T-helper 1 cell (primary cell): ENCODE data around the gene MCM3.
A peak's percentile ranks its signal among the peaks of the same experiment; 100 is the strongest.

Experiments
- DNase-seq, 5 donors: peaks; one replicate each; pipeline ENCODE4 v3.0.0-alpha.2; 2012 to 2020
- total RNA-seq, 4 donors: gene quantifications; one replicate each; lab custom pipeline; 2026; lab: John Stamatoyannopoulos, UW

The MCM3 gene
- 19.0 to 60.0 (median 41.4) reads per million in 4 donors for total RNA-seq

DNA sequence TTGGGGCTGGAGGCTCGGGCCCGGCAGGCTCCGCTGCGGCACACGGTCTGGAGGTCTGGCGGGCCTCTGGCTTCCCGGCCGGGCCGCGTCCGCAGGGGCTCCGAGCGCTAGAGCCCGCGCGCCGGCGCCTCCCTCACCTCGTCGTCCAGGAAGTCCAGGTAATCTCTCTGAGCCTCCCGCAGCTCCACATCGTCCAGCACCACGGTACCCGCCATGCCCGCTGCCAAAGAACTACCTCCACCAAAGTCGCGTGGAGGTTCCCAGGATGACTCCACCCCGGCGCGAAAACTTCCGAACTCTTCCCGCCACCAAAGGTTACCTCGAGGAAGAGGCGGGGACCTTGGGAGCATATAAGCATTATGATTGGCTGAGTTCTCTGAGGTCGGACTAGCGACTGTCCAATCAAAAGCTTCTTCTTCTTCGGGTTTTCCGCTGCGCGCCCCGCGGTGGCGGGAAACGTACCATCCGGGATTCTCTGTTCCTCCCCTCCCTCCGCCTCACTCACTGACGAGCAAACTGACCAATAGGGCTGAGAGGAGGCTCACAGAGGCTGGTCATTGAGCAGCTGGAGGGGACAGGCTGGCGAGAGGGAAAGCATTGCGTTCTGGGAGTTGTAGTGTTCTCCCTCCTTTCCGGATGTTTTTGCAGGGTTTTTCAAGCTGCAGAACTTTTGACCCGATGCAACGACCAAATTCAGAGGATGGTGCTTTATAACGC is at the start of gene MCM3:
Gene MCM3, minus strand, starts transcription at position 283 of the 717 bp plus-strand sequence. Its CDS starts 68 bp downstream, at position 215.
- peak; percentile 89 to 100 (median 93) for DNase-seq

DNA sequence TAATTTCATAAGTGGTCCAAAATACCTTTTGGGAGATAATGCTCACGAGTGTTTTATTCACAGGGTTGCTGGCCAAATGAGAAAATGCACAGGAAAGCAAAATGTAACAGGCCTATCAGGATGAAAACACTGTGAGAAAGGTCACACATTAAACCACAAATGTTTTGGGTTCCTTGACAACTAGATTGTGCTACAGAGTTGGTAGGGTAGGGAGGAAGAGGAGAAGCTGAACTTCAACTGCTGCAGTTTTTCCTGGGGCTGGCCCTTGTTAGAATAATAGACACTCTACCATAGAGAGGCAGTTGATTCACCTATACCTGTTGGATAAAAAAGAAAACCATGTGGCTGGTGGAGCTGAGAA is 49.3 kb upstream of the MCM3 start:
- peak in 2 of 5 donors; percentile 3 to 41 for DNase-seq

DNA sequence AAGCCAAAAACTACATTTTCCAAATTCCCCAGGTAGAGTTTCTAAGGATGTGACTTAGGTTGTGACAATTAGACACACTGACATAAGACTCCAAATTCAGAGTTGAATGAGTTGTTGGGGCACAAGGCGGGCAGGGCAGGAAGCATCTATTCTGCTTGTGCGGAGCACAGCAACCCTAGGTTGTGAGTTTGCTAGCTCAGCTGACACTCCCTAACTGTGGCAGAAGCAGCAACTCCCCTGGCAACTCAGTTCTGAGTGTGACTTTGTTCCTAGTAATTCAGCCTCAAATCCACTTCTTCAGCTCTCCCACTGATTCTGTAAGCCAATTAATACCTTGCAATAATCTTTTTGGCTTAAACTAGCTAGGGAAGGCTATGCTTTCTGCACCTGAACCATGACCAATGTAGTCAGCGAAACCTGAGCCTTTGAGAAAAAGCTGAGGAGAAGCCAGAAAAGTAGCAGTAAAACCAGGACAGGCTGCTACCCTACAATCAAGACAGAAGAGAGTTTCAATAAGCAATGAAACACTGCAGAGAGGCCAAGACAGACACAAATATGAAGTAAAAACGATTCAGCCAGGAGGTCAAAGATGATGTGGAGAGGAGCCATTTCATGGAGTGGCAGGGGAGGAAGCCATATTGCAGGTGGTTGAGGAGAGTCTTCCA is 47.4 kb upstream of the MCM3 start:
- no peak for DNase-seq

DNA sequence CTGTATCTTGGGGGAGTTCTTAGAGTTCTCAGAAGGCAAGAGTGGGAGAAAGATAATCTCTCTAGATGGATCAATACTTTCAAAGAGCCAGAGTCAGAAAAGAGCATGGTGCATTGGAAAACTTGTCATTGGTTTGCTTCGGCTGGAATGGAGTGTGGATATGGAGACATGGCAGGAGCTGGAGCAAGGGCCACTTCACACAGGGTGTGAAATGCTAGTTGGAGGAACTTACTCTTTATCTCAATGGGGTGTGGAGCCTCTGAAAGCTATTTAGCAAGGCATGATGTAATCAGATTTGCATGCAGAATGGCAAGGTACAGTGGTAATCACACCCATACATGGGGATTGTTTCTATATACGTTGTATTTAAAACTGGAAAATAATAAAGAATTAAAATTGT is 45.9 kb upstream of the MCM3 start:
- DNase-seq: no peak

DNA sequence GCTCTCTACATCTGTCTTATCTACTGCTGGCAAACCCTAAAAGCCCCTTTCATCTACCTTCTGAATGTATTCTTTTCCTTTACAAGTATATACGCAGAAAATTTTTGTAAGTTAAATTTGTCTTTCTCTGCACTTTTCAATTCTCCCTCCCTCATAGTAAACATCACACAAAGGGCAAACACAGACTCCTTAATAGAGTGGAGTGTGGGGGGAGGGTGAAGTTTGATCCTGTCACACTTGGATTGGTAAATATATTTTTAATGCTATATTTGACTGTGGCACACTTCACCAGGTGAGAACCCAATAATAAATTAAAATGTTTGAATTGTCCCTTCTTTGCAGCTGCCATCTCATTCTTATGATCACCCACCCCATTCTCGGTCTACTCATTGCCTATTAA is 44.2 kb upstream of the MCM3 start:
- no peak for DNase-seq

DNA sequence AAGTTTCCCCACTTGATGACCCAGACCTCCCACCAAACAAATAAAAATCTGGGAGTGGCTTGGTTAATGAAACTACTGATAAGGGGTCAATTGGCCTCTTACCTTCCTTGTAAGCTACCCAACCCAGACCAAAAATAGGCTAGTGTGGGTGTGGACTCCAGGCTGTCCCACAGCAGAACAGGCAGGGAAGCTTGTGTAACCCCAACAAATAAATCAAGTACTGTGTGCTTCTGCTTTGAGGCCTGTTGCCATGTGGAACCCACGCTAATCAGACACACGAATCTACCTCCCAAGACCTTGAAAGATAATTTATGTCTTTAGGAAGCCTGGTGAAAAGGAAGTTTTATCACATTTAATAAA is 43.7 kb upstream of the MCM3 start:
- DNase-seq: no peak

DNA sequence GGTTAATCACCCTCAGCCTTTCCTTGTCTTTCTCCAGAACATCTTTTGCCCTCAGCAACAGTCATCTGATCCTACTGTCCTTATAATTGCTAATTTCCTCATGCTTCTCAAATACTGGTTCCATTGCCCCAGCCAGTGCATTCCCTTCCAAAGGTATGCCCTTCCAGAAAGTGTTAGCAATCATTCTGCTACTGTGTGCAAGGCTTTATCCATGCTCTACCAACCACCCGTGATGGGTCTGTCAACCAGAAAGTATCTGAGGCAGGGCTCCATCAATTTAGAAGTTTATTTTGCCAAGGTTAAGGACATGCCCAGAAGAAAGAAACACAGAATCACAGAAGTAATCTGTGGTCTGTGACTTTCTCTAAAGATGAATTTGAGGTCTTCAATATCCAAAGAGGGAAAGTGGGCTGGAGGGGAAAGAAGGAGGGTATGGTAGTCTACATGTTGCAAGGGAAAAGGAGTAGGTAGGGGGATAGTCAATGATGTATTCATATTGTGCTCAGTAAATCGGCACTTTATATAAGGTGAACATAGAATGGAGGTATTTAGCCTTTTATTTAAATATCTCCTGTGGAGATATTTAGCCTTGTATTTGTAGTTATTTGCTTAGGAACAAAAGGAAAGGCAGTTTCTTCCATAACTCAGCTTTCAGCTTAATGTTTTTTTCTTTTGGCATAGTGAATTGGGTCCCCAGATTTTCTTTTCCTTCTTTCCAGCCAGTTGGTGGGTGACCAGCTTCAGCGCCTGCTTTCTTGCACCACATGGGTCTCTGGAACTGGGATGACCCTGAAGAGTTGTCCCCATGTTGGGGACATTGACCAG is 42.2 kb upstream of the MCM3 start:
- no peak for DNase-seq

DNA sequence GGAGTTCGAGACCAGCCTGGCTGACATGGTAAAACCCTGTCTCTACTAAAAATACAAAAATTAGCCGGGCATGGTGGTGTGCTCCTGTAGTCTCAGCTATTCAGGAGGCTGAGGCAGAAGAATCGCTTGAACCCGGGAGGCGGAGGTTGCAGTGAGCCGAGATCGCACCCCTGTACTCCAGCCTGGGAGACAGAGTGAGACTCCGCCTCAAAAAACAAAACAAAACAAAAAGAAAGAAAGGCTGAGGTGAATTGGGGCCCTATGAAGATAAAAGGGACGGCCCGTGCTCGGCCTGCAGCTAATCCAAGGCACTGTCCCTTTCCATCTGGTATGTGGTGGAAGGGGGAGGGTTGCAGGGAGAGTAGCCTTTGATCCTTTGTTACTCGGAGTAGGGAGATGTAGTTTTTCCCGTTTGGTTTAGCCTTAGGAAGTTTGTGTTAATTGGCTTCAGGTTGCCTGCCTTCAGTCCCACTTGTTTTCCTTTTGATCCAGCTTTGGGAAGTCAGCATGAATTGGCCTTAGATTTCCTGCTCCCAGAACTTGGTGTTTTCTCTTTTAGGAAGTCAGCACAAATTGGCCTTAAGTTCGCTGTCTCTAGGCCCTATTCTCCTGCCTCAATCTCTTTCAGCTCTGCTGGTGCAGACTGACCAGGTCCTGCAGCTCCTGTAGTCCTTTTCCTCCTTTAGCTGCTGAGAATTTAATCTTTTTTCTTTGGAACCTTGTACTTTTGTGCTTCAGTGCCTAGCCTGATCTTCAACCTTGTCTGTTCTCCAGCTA is 41.3 kb upstream of the MCM3 start:
- DNase-seq: no peak

DNA sequence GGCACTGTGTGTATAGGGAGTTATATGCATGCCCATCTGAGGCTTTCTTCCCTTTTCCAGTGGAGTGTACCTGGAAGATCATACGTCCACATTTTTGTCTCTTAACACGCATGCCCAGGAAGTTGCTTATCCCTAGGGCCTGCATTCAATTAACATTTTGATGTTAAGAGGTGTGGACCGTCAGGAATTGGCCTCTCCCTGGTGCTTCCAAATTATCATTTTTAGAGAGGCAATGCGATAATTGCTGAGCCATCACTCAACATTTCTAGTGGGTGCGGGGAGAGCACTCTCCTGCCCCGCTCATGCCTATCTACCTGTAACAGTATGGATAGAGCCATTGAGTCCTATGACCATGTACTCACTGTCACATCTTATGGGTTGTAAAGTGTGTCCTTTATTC is 39.6 kb upstream of the MCM3 start:
- no peak for DNase-seq

DNA sequence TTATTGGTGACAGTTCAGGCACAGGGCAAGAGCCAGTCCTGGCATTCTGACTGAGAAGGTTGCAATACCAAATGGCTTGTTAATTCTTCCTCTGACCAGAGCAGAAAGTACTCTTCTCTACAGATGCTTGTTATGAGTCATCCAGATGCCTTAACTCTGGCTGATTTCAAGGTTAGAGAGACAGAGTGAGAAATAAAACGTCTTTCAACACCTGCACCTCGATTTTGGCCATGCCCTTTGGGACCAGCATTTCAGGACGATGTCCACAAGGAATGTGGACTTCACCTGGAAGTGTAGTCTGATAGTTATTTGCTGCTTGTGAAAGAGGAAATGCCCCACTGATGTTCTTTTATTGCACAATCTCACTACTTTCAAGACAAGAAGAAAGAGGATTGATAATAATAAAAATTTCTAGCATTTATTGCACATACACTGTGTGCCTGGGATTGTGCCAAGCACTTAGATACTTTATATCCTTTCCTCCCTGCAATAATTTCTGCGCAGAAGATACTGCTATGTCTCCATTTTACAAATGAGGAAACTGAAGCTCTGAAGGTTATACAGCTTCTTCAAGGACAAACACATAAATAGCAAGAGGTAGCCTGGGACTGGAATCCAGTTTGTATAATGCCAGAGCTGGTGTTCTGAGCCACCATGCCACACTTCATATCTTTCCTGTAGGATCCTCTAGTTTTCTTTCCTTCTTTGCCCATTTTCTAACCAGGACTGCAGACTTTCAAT is 33.5 kb upstream of the MCM3 start:
- peak in 1 of 5 donors; percentile 47 for DNase-seq

DNA sequence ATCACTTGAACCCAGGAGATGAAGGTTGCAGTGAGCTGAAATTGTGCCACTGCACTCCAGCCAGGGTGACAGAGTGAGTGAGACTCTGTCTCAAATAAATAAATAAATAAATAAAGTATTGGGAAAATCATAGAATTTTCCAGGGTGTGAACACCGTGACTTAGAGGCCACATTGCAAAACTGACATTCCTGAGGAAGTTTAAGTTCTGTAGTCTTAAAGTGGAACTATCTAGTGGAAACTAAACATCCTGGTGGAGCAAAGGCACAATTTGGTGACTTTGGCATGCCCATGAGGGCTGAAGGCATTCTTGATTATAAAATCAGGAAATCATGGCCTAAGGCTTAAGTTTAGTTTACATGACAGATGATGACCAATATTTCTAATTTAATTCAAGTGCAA is 32.7 kb upstream of the MCM3 start:
- DNase-seq: no peak

DNA sequence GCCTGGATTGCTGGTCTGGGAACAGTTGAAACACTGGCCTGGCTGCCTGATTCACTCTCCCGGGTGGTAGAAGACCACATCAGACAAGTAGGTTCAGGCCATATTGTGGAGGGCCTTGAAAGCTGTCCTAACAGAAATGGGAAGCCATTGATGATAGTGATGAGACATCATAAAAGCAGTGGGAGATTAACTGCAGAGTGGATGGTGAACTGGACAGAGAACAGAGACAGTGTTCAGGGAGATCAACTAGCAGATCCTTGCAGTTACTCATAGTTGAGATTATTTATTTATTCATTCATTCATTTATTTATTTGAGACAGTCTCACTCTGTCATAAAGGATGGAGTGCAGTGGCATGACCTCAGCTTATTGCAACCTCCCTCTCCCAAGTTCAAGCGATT is 30.2 kb upstream of the MCM3 start:
- DNase-seq: no peak

DNA sequence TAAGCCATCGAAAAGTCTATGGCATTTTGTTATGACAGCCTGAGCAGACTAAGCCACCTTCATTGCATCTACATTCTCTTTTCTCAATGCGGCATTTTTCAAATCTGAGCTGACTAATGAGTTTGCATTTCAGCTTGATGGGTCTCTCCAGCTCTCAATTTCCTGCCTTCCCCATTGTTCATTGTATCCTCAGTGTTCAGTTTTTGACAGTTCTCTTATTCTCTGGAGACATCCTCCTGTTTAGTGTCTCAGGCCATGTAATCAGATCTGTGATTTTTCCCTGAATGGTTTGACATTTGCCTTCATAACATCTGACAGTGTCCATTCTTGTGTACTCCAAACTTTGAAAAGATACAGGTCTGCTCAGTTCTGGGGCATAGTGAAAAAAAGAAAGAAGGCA is 27.9 kb upstream of the MCM3 start:
- DNase-seq: no peak

DNA sequence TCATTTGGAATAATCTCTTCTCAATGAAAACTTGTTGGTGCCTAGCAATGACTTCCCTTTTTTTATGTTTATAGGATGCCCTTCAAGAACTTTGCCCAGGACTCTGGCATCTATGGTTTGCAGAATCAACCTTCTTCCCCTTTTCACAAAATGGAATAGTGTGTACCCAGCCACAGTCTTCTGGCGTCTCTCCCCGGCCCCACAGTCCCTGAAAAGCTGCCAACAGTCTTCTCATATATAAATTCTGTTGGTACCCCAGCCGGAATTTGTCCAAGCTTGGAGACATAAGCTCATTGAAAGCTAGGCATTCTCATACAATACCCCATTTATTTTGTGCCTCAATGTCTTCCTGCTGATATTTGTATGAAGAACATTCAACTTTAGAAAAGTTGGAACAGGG is 26.4 kb upstream of the MCM3 start:
- no peak for DNase-seq

DNA sequence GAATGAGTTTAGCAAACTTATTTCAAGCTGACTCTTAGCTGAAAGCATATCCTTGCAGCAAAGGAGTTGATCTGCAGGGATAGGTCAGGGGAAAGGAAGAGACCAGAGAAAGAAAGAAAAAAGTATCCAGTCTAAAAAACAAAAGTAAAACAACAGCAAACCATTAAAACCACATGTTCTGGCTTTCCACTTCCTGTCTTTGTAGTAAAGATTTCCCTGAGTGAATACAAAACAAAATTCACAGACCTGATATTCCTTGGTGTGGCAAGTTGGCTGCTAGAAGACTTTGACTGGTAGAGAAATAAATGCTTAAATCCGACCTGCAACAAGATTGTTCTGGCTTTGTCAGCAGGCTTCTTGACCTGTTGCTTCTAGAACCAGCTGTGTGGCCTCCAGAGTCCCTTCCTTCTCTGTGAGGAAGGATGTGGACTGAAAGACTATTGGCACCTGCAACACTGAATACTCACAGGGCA is 23.4 kb upstream of the MCM3 start:
- DNase-seq: peak in 1 of 5 donors; percentile 46

DNA sequence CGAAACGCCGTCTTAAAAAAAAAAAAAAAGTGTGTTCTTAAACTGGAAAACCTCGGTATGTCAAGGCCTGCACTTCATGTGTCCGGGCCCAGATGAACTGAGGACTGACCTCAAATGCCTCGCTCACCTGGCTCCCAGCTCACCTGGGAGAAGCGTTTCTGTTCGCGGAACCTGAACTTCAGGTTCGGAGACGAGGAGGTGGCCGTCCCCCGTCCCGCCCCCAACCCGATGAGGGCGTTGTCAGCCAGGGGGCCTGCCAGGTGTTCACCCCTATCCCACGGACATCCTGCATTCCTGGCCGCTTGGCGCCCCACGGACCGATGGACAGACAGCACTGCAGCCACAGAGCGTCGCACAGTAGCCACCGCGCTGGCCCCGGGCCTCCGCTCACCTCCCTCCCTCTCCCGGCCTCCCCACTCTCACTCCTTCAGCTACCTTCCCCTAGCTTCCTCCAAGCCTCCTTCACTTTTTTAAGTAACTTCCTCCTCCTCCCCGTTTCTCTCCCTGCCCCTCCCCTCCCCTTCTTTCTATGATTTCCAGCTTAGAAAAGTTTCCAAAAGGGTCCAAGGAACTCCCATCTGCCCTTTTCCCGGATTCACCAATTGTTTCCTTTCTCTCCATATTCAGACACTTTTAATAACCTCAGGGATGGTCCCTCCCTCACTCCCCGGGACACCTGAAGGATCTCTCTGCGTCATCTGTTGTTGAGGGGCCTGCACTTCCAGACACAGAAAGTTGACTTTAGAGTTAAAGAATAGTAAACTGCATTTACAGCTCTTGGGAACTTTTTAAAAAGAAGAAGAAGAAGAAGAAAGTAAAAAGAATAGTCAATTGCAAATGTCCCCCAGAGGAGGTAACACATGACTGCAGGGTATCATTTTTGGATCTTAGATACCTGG is 22.7 kb upstream of the MCM3 start:
- DNase-seq: no peak

DNA sequence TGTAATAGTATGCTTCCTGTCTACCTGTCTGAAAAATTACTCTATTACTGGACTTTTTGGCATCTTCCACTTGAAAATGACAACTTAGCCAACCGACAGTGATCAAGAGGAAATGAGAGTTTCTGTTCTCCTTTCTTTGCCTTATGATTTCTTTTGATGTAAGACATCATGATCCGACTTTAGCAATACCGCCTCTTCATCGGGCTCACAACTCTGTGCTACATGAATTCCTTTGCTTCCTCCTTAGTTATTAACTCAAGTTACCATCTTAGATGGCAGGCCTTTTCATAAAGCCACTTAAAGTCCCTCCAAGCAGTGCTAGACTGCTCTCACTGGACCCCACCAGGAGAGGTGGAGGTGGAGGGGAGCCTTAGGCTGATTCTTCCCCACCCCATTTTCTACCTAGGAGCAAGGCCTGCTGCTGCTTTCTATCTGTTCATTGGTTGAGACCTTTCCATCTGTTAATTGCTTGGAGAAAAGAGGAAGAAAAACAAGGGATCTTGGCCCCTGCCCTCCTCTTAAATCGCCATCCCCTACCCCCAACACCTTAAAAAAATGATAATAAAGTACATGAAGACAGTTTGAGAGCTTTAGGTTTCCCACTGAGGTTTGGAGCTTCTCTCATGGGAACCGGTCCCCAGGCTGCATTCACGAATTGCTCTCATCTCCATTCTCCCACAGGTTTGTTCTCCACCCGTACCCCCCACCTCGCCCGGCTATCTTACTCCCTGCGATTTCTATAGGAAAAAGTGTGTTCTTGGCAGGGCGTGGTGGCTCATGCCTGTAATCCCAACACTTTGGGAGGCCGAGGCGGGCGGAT is 21.6 kb upstream of the MCM3 start:
- peak in 1 of 5 donors; percentile 40 for DNase-seq

DNA sequence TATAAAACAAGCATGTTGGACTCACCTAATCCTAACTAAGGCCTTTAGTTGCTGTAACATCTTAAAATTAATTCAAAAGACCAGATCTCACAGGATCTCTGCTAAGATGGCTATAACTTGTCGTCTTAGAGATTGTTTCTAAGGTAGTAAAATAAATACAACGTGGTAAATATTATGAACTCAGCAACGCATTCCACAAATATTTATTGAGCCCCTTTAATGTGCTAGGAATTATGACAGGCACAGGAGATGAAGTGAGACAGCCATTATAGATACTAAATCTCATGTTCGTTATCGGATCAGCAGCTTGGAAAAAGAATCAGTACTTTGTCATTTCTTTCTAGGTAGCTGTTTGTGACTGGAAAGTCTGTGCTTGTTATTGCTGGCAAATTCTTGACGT is 20.9 kb upstream of the MCM3 start:
- DNase-seq: no peak

DNA sequence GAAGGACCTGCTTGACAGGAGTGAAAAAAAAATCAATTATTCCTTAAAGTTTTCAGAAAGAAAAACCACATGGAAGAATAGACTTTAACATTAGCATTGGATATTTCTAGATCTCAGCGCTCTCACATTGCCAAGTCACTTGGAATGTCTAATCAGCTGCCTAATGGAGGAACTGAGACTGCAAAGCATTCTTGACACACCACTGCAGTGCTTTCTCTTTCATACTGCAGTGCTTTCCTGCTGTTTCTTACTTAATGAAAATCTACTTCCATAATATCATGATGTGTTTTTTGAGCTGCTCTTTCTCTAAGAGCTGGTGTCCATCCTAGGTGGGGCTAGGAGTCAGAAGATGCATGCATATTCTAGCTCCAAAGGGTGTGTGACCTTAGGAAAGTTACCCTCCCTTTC is 20.4 kb upstream of the MCM3 start:
- DNase-seq: no peak

DNA sequence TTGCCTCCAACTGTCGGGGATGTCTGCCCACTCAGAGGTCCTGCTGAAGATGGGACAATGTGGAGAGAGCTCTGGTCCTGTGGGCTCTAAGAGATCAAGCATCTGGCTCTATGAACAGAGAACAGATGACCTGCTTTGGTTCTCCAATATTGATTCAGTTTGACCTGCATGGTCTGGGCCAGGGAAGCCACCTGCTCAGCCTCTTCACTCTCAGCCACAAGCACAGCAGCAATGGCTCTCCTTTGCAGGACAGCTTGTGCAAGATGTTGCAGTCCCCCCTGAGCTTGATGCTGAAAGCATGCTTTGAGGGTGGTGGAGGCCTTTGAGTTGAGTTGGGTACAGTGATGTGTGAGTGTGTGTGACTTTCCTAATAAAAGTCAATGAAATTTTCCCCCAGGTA is 18.6 kb upstream of the MCM3 start:
- DNase-seq: no peak
